GM12878 (cell line): ENCODE data around the gene SNX13. TPM values are rescaled to one million over a fixed set of nuclear protein-coding genes. Genes with fewer than 3 reads are reported as not detected.
A peak's percentile ranks its signal among the peaks of the same experiment; 100 is the strongest.

Experiments used
- ATAC-seq: fragments of 200-7000 bp; cut with Tn5 transposase; 3 replicates; pipeline ENCODE4 v1.9.1; 2020; ENCODE audit warnings: mild to moderate bottlenecking, moderate library complexity
- BruUV-seq: library from RNA; stranded (reverse); fragments of 400-500 nt; replicated peaks from 2 replicates; lab custom pipeline; 2021; lab: Mats Ljungman, UMichigan
- CTCF ChIA-PET: fragments of 300-600 bp; sonication (Branson Sonifier 250); formaldehyde crosslinking; extraction: SDS; loops from one replicate; lab custom pipeline; 2021; ENCODE audit warnings: inconsistent platforms; lab: Yijun Ruan, JAX
- POLR2A ChIA-PET: fragments of 350-600 bp; formaldehyde crosslinking; extraction: SDS; loops from one replicate; lab custom pipeline; 2021; ENCODE audit warnings: inconsistent platforms; lab: Charles Lee
- RAD21 ChIA-PET: fragments of 300-600 bp; sonication (Branson Sonifier 250); formaldehyde crosslinking; loops from one replicate; lab custom pipeline; 2023; ENCODE audit warnings: antibody characterized with exemption; ENCODE audit not compliant: unreplicated experiment; lab: Charles Lee
- SMC1A ChIA-PET: fragments of 300-600 bp; sonication (Branson Sonifier 250); formaldehyde crosslinking; loops from one replicate; lab custom pipeline; 2023; ENCODE audit not compliant: unreplicated experiment, uncharacterized antibody; lab: Charles Lee
- DNase-seq: peaks from one replicate; pipeline ENCODE4 v3.0.0-alpha.2; 2011; ENCODE audit warnings: low read depth, low spot score
- FAIRE-seq: peaks from 3 replicates; lab custom pipeline; 2011; peaks lifted over from hg19 to GRCh38; lab: Jason Lieb, UNC
- H2AFZ ChIP-seq: 2 replicates; pipeline ENCODE4 v1.6.0; 2011; ENCODE audit warnings: low read depth, low read length, control low read depth; ENCODE audit not compliant: control insufficient read depth
- H3K27ac ChIP-seq: 2 replicates; pipeline ENCODE4 v1.5.1; 2011; ENCODE audit warnings: control low read depth; ENCODE audit not compliant: control insufficient read depth, insufficient read depth
- H3K27me3 ChIP-seq, 2 experiments: replicated peaks in 1 of 2; 2 replicates each; pipeline versions ENCODE4 v1.6.0 to v1.6.1; 2011; ENCODE audit warnings: low read length in 1 of 2; ENCODE audit not compliant: control insufficient read depth in 2 of 2, insufficient read depth in 2 of 2
- H3K36me3 ChIP-seq, 2 experiments: 2 replicates each; pipeline ENCODE4 v1.5.1; 2011; ENCODE audit warnings: low read length in 1 of 2; ENCODE audit not compliant: control insufficient read depth in 2 of 2, insufficient read depth in 2 of 2
- H3K4me1 ChIP-seq: 2 replicates; pipeline ENCODE4 v1.6.1; 2011; ENCODE audit warnings: mild to moderate bottlenecking, low read length, moderate library complexity, mixed read lengths; ENCODE audit not compliant: control insufficient read depth, insufficient read depth
- H3K4me2 ChIP-seq: 2 replicates; pipeline ENCODE4 v1.6.0; 2011; ENCODE audit warnings: control low read depth; ENCODE audit not compliant: control insufficient read depth, insufficient read depth
- H3K4me3 ChIP-seq: fragments of 200-600 bp; sonication (generic); 2 replicates; pipeline ENCODE4 v1.5.1; 2016
- H3K79me2 ChIP-seq: 2 replicates; pipeline ENCODE4 v1.6.0; 2011; ENCODE audit warnings: low read length; ENCODE audit not compliant: control insufficient read depth, insufficient read depth
- H3K9ac ChIP-seq: 2 replicates; pipeline ENCODE4 v1.8.0; 2011; ENCODE audit warnings: low read length, control low read depth, mixed read lengths; ENCODE audit not compliant: control insufficient read depth, insufficient read depth
- H3K9me3 ChIP-seq: replicated peaks from 3 replicates; pipeline ENCODE4 v1.5.1; 2011; ENCODE audit warnings: mild to moderate bottlenecking, low read length; ENCODE audit not compliant: control insufficient read depth, insufficient read depth
- H4K20me1 ChIP-seq: 2 replicates; pipeline ENCODE4 v1.6.0; 2011; ENCODE audit not compliant: control insufficient read depth, insufficient read depth
- BHLHE40 ChIP-seq, 2 experiments: fragments of 450-650 bp in 1 of 2; IDR thresholded peaks; 2 replicates each; pipeline ENCODE4 v1.6.1; 2011 to 2017; ENCODE audit warnings: low read depth in 2 of 2, borderline replicate concordance in 1 of 2, improper control_type of control experiment in 1 of 2, low read length in 1 of 2, mild to moderate bottlenecking in 1 of 2
- CHD2 ChIP-seq: IDR thresholded peaks from 2 replicates; pipeline ENCODE4 v1.6.1; 2011; ENCODE audit warnings: low read depth, low read length, improper control_type of control experiment, borderline replicate concordance
- IRF4 ChIP-seq: IDR thresholded peaks from 2 replicates; pipeline ENCODE4 v1.6.1; 2011; ENCODE audit warnings: low read depth, low read length
- IRF5 ChIP-seq: fragments of 450-650 bp; IDR thresholded peaks from 2 replicates; pipeline ENCODE4 v1.6.1; 2017; ENCODE audit warnings: borderline replicate concordance
- NFYA ChIP-seq: IDR thresholded peaks from 2 replicates; pipeline ENCODE4 v1.6.1; 2011; ENCODE audit warnings: low read depth, mild to moderate bottlenecking, low read length, improper control_type of control experiment, borderline replicate concordance
- PBX3 ChIP-seq: IDR thresholded peaks from 2 replicates; pipeline ENCODE4 v1.6.1; 2011; ENCODE audit warnings: mild to moderate bottlenecking, low read depth, low read length, moderate library complexity; ENCODE audit not compliant: insufficient replicate concordance
- POLR2AphosphoS5 ChIP-seq: IDR thresholded peaks from 2 replicates; pipeline ENCODE4 v1.6.1; 2011; ENCODE audit warnings: mild to moderate bottlenecking, low read length, inconsistent platforms
- SPI1 ChIP-seq: IDR thresholded peaks from 2 replicates; pipeline ENCODE4 v1.6.1; 2011; ENCODE audit warnings: low read depth, mild to moderate bottlenecking, low read length, moderate library complexity, borderline replicate concordance; ENCODE audit not compliant: insufficient read depth
- WGBS: methylation state at CpG from one replicate; pipeline ENCODE4 v1.1.6; 2016; ENCODE audit warnings: low lambda C conversion rate; ENCODE audit not compliant: insufficient replicate concordance, insufficient coverage; ENCODE audit errors: missing lambda C conversion rate; 5-methylcytosine and 5-hydroxymethylcytosine counted together
- in situ Hi-C: fragments of 300-500 bp; cut with MboI; formaldehyde crosslinking; loops from 9 replicates; pipeline ENCODE4 v1.14.3; 2018; ENCODE audit warnings: mixed read lengths
- intact Hi-C: fragments of 100-400 bp; cut with micrococcal nuclease; formaldehyde crosslinking; loops from one replicate; pipeline ENCODE4 v1.14.2; 2022; ENCODE audit not compliant: unreplicated experiment
- polyA plus RNA-seq, 11 experiments: library from polyadenylated mRNA; depleted of rRNA in 4 of 11; unstranded in 6 of 11; stranded (reverse) in 5 of 11; fragments of >200 nt; fragmentation: Nextera tagmentation in 4 of 11; fragmentation: Illumina TruSeq in 1 of 11; extraction: Ambion mirVana in 4 of 11; extraction: Trizol in 1 of 11; gene quantifications; 1 replicate in 1 of 11; 2 replicates in 10 of 11; pipeline versions ENCODE4 v1.2.1 to v1.2.3, GENCODE V29; 2011 to 2016; ENCODE audit warnings: inconsistent platforms in 2 of 11, missing spikeins in 2 of 11, low read depth in 1 of 11
- total RNA-seq, 4 experiments: library from RNA; depleted of rRNA in 3 of 4; stranded (reverse); fragments of >200 nt in 3 of 4; fragmentation: Illumina TruSeq in 1 of 4; extraction: Trizol in 1 of 4; gene quantifications; 2 replicates each; pipeline versions ENCODE4 v1.2.1 to v1.2.3, GENCODE V29; 2013 to 2021

The SNX13 gene
- total and polyA plus RNA-seq, 10 of the 15 experiments (the other 5 are each of a cell fraction or from before 2014, with no cell fraction given): 2.2 to 17.1 (median 11.9) TPM

GRCh38 chr7:17940951-17941431, 697 bp upstream of the SNX13 start (continued):
- TF ChIP-seq IRF5 (no peak), NFYA (no peak), IRF4 (no peak), PBX3 (no peak)

- POLR2A ChIA-PET: interaction anchor here (0.9 kb wide), 1 partner anchor 245 kb away, joined by 3 read pairs; no protein-coding TSS in a partner anchor
Observed at GRCh38 chr7:17939606-17940301, 540 bp downstream of the SNX13 start.

More at GRCh38 chr7:17939606-17940301, 540 bp downstream of the SNX13 start:
- Histone ChIP-seq H3K4me3 (peak overlapping the region; percentile 96), H4K20me1 (no peaks in the 10 kb centered on the region), H3K27ac (peak overlapping the region; percentile 87), H2AFZ (peak overlapping the region; percentile 96), H3K9me3 (no peaks in the 10 kb centered on the region; the same call in 2 of the 3 replicates), H3K4me2 (peak overlapping the region; percentile 65), H3K9ac (peak overlapping the region; percentile 71), H3K27me3 (peaks cover 0 to 4% of the 10 kb centered on the region in 2 experiments; a peak in 1 of 4 replicates), H3K36me3 (no peaks in the 10 kb centered on the region), H3K79me2 (peaks cover 23% of the 10 kb centered on the region), H3K4me1 (peaks cover 4% of the 10 kb centered on the region)
- DNase-seq: no peak
- BruUV-seq: no TSS peak
- TF ChIP-seq POLR2AphosphoS5: no peak
- 0 out of 4 replicates have a peak, but pooled peaks of 1 of the 2 experiments have one; percentile 11 for TF ChIP-seq BHLHE40 (IDR thresholded peaks at IDR 0.05; ENCODE audit: borderline replicate concordance in 1 of 2, low read depth in 2 of 2, low read length in 1 of 2)
- TF ChIP-seq SPI1: 0 out of 2 replicates have a peak, but pooled peaks have one; percentile 21
- peak; percentile 33; the same call in 1 of the 2 replicates for TF ChIP-seq CHD2
- ChIA-PET SMC1A (interaction anchor here (0.9 kb wide), 1 partner anchor 12 kb away, joined by 3 read pairs; no protein-coding TSS in a partner anchor), RAD21 (interaction anchor here (1.3 kb wide), 1 partner anchor 169 kb away, joined by 5 read pairs; no protein-coding TSS in a partner anchor), CTCF (interaction anchor here (2.4 kb wide), 1 partner anchor 169 kb away, joined by 7 read pairs; no protein-coding TSS in a partner anchor)
- WGBS: 2% methylated on average over 29 of the region's 29 CpGs
- ATAC-seq: peak; percentile 69
- no peak for FAIRE-seq
- intact Hi-C loops (no loop called here), in situ Hi-C loops (no loop called here)
